Stomach smooth muscle (tissue), 2 donors: ENCODE measurements around the gene SNX1.

Source experiments
- H3K27ac ChIP-seq: one replicate; pipeline ENCODE4 v1.7.0; 2013; ENCODE audit warnings: mild to moderate bottlenecking, low read length, inconsistent platforms
- H3K27me3 ChIP-seq, 2 donors: one replicate each; pipeline ENCODE4 v1.7.0; 2013; ENCODE audit warnings: low read length in 2 of 2; ENCODE audit not compliant: insufficient read depth in 2 of 2, control insufficient read depth in 1 of 2
- H3K36me3 ChIP-seq, 2 donors: one replicate each; pipeline ENCODE4 v1.7.0; 2013; ENCODE audit warnings: low read length in 2 of 2; ENCODE audit not compliant: control insufficient read depth in 2 of 2, insufficient read depth in 2 of 2
- H3K4me1 ChIP-seq: one replicate; pipeline ENCODE4 v1.7.0; 2013; ENCODE audit warnings: low read length; ENCODE audit not compliant: control insufficient read depth, insufficient read depth
- H3K4me3 ChIP-seq, 2 donors: one replicate each; pipeline ENCODE4 v1.7.0; 2013; ENCODE audit warnings: low read length in 2 of 2
- H3K9ac ChIP-seq, 2 donors: one replicate each; pipeline ENCODE4 v1.7.0; 2013; ENCODE audit warnings: low read length in 2 of 2, mild to moderate bottlenecking in 1 of 2
- H3K9me3 ChIP-seq, 2 donors: one replicate each; pipeline ENCODE4 v1.7.0; 2013; ENCODE audit warnings: low read length in 2 of 2; ENCODE audit not compliant: control insufficient read depth in 2 of 2
- donor health status: healthy.
- donor health status: Pancreatic carcinoma.

The SNX1 gene

DNA sequence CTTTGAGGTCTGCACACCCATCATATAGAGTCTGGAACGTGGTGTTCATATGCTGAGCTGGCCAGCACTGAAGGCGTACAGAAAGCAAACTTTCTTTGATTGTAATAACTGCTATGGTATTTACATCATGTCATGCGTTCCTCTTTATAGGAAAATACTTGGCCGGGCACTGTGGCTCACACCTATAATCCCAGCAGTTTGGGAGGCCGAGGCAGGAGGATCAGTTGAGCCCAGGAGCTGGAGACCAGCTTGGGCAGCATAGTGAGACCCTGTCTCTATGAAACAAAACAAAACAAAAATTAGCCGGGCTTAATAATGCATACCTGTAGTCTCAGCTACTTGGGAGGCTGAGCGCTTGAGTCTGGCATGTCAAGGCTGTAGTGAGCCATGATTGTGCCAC, 52.4 kb downstream of the SNX1 start:
- no peak overlapping the region for H3K4me3 ChIP-seq

DNA sequence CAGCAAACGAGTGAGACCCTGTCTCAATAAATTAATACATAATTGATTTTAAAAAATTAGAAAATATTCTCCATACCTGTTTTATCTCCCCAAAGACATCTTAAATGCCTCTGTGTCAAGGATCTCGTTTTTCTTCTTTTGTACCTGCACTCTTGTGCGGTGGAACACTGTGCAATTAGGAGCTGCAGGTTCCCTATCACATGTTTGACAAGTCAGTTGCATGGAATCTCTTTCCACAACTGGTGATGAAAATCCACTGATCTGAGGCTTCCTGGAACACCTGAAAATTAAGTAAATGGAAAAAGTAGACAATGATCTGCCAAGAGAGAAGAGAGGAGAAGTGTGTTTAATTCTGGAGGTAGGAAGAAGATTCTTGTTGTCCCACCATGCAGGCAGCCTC, 52.8 kb downstream of the SNX1 start:
- H3K36me3 ChIP-seq = peaks cover 1 to 11% of the 10 kb centered on the region in 2 donors
- H3K4me3 ChIP-seq = no peak overlapping the region
- H3K27me3 ChIP-seq = peaks cover 14 to 26% of the 10 kb centered on the region in 2 donors
- H3K9ac ChIP-seq = no peak overlapping the region
- peaks cover 19% of the 10 kb centered on the region for H3K4me1 ChIP-seq
- H3K27ac ChIP-seq = no peak overlapping the region
- no peaks in the 10 kb centered on the region for H3K9me3 ChIP-seq

More for the DNA sequence above, 52.4 kb downstream of the SNX1 start:
- H3K9me3 ChIP-seq = no peaks in the 10 kb centered on the region
- H3K4me1 ChIP-seq = peaks cover 15% of the 10 kb centered on the region
- no peak overlapping the region for H3K9ac ChIP-seq
- peaks cover 5 to 13% of the 10 kb centered on the region in 2 donors for H3K36me3 ChIP-seq
- H3K27ac ChIP-seq = no peak overlapping the region
- H3K27me3 ChIP-seq = peaks cover 14 to 25% of the 10 kb centered on the region in 2 donors

- peaks cover 26% of the 10 kb centered on the region for H3K4me1 ChIP-seq
- H3K4me3 ChIP-seq = no peak overlapping the region
- no peak overlapping the region for H3K9ac ChIP-seq
- peaks cover 14 to 26% of the 10 kb centered on the region in 2 donors for H3K27me3 ChIP-seq
- no peak overlapping the region for H3K27ac ChIP-seq
- no peaks in the 10 kb centered on the region for H3K9me3 ChIP-seq
- peaks cover 0 to 8% of the 10 kb centered on the region in 2 donors for H3K36me3 ChIP-seq
These were observed 53.6 kb downstream of the SNX1 start for GRCh38 chr15:64149424-64149823.

- Histone ChIP-seq H3K9me3 (no peaks in the 10 kb centered on the region), H3K4me3 (no peak overlapping the region), H3K27ac (no peak overlapping the region), H3K36me3 (peaks cover 0 to 6% of the 10 kb centered on the region in 2 donors), H3K4me1 (peaks cover 26% of the 10 kb centered on the region), H3K27me3 (peaks cover 14 to 26% of the 10 kb centered on the region in 2 donors), H3K9ac (no peak overlapping the region)
These were observed 54.3 kb downstream of the SNX1 start for GRCh38 chr15:64149893-64150578.

DNA sequence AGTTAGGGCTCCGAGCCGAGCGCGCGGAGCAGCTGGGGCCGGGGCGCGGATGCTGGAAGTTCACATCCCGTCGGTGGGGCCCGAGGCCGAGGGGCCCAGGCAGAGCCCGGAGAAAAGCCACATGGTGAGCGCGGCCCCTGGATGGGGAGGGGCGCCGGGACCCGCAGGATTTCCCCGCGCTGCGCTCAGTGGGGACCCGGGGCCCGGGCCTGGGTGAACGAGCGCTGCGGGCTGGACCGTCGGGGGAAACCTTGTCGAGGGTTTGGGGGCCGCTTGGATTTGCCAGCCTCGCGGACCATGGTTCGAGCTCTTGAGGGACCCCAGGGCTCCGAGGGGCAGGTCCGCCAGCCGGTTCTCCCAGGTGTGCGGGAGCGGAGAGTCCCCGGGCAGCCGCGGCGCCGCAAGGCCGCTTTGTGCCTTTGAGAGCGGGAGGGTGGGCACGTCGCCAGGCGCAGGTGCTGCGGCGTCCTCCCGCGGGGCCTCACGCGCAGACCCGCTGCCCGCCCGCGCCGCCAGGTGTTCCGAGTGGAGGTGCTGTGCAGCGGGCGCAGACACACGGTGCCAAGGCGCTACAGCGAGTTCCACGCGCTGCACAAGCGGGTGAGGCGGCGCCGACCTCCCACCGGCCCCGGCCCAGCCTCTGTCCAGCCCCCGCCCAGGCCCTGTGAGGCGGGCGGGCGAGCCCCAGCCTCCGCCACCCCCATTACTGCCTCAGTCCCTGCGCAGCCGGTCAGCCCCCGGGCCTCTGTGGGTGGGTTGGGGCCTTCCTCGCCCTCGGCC, 56.1 kb downstream of the SNX1 start, which contains the start of gene SNX22:
SNX22 (plus strand) TSS at position 5 of the 780 bp plus-strand sequence; CDS start at position 50, 45 bp downstream.
- Histone ChIP-seq H3K4me3 (peak within 1 kb of the TSS in 1 of 2 donors; percentile 59), H3K27me3 (peaks cover 14 to 26% of the 10 kb centered on the region in 2 donors), H3K9me3 (no peaks in the 10 kb centered on the region), H3K27ac (no peak within 1 kb of the TSS), H3K36me3 (peaks cover 13 to 14% of the 10 kb centered on the region in 2 donors), H3K9ac (no peak within 1 kb of the TSS), H3K4me1 (peaks cover 26% of the 10 kb centered on the region)

DNA sequence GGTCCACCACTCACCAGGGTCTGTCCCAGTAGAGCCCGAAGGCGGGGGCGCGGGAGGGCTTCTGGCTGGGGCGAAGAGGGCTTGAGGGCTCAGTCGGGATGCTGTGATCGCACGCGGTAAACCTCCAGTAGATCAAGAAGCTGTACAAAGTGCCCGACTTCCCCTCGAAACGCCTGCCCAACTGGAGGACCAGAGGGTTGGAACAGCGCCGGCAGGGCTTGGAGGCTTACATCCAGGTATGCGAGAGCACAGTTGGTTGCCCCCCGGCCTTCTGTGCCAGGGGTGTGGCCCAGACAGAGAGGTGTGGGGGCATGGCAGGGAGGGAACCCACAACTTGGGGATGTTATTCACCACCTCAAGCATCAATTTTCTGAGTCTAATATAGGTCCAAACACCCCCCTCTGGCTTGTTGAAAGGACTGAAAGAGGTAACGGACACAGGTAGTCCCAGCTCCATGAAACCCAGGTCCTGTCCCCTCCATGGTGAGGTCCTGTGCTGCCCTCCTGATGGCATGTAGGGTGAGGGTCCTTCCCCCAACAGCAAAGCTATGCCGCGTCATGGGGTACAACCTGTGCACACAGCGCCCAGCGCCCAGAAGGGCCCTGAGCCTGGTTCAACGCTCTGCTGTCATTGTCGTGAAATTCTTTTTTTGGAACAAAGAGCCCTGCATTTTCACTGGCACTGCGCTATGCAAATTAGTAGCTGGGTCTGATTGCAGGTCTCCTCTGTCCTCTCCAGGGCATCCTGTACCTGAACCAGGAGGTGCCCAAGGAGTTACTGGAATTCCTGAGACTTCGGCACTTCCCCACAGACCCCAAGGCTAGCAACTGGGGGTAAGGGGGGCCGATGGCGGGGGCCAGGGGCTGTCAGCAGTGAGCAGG, 57.0 kb downstream of the SNX1 start:
- H3K9ac ChIP-seq = no peak overlapping the region
- peaks cover 14 to 26% of the 10 kb centered on the region in 2 donors for H3K27me3 ChIP-seq
- peaks cover 26% of the 10 kb centered on the region for H3K4me1 ChIP-seq
- H3K36me3 ChIP-seq = peaks cover 22 to 23% of the 10 kb centered on the region in 2 donors
- no peak overlapping the region for H3K27ac ChIP-seq
- peak overlapping the region in 1 of 2 donors; percentile 59 for H3K4me3 ChIP-seq
- no peaks in the 10 kb centered on the region for H3K9me3 ChIP-seq

- Histone ChIP-seq H3K27ac (peak overlapping the region; percentile 31), H3K9ac (peak overlapping the region in 1 of 2 donors; percentile 21)
These were observed 57.9 kb downstream of the SNX1 start for GRCh38 chr15:64153480-64154367.

GRCh38 chr15:64155802-64156651, 60.2 kb downstream of the SNX1 start:
- Histone ChIP-seq H3K9ac (no peak overlapping the region), H3K27me3 (peaks cover 12 to 22% of the 10 kb centered on the region in 2 donors), H3K4me3 (no peak overlapping the region), H3K27ac (no peak overlapping the region), H3K36me3 (peaks cover 44 to 46% of the 10 kb centered on the region in 2 donors), H3K4me1 (peaks cover 36% of the 10 kb centered on the region), H3K9me3 (no peaks in the 10 kb centered on the region)

More at GRCh38 chr15:64153480-64154367, 57.9 kb downstream of the SNX1 start:
- Histone ChIP-seq H3K4me1 (peaks cover 30% of the 10 kb centered on the region), H3K27me3 (peaks cover 14 to 26% of the 10 kb centered on the region in 2 donors), H3K36me3 (peaks cover 31 to 32% of the 10 kb centered on the region in 2 donors), H3K9me3 (no peaks in the 10 kb centered on the region), H3K4me3 (peak overlapping the region in 1 of 2 donors; percentile 15)
